Pancreas (tissue), 10 donors: ENCODE measurements around the gene IFI6. TPM values are rescaled to one million over a fixed set of nuclear protein-coding genes. Genes with fewer than 3 reads are reported as not detected.

Experiments used
- ATAC-seq, 4 donors: fragments of 200-7000 bp; cut with Tn5 transposase; one replicate each; pipeline versions ENCODE4 v1.8.0 to v1.9.1; 2020; ENCODE audit warnings: mild to moderate bottlenecking in 4 of 4, moderate library complexity in 4 of 4
- DNase-seq, 6 donors: peaks; one replicate each; pipeline ENCODE4 v3.0.0-alpha.2; 2020
- FAIRE-seq: peaks from 2 replicates; lab custom pipeline; 2012; peaks lifted over from hg19 to GRCh38; lab: Jason Lieb, UNC
- H3K27ac ChIP-seq, 4 donors: fragments of 200-600 bp; sonication (generic); 1 replicate in 3 of 4; 2 replicates in 1 of 4; pipeline versions ENCODE4 v1.5.0 to v1.8.0; 2020
- H3K27me3 ChIP-seq, 4 donors: fragments of 200-600 bp; one replicate each; pipeline ENCODE4 v1.8.0; 2021
- H3K36me3 ChIP-seq, 3 donors: fragments of 200-600 bp; sonication (generic) in 1 of 3; one replicate each; pipeline versions ENCODE4 v1.5.0 to v1.8.0; 2020 to 2021
- H3K4me1 ChIP-seq, 3 donors: fragments of 200-600 bp; one replicate each; pipeline ENCODE4 v1.8.0; 2021
- H3K4me3 ChIP-seq, 4 donors: fragments of 200-600 bp; sonication (generic) in 2 of 4; one replicate each; pipeline versions ENCODE4 v1.5.0 to v1.8.0; 2020 to 2021
- H3K9me3 ChIP-seq, 4 donors: fragments of 200-600 bp; one replicate each; pipeline ENCODE4 v1.8.0; 2021
- WGBS, 2 donors: extraction: QIAGEN DNeasy Blood & Tissue Kit; methylation state at CpG; one replicate each; pipeline ENCODE4 v1.1.7; 2013; 5-methylcytosine and 5-hydroxymethylcytosine counted together
- intact Hi-C, 3 donors: fragments of 100-400 bp; cut with DNase I; formaldehyde crosslinking; loops; one replicate each; pipeline versions ENCODE4 v1.11.1 to v1.14.2; 2022
- polyA plus RNA-seq, 2 donors: library from polyadenylated mRNA; stranded (reverse); fragments of 200-250 nt; gene quantifications; one replicate each; pipeline ENCODE4 v1.2.3, GENCODE V29; 2013
- total RNA-seq, 6 donors: library from RNA; stranded (reverse); fragmentation: NEBNext Ultra II Directional in 4 of 6; extraction: Animal tissue kit (Norgen Biotek cat#: 25700) in 4 of 6; gene quantifications; one replicate each; pipeline versions ENCODE4 v1.2.1 to v1.2.4, GENCODE V29; 2021 to 2023
- TF ChIP-seq, protein P1 (sequence below), 4 donors: fragments of 200-600 bp; sonication (generic) in 3 of 4; IDR thresholded peaks; one replicate each; pipeline versions ENCODE4 v1.5.0 to v1.8.0; 2021; ENCODE audit warnings: antibody characterized with exemption in 4 of 4
- donor health status: healthy with polysubstance abuse.
- donor health status: DM: no; HTN: no; CAD: no; lungs with moderate emphysema.
- donor health status: DM: no; HTN: no; CAD: no.
- donor health status: control.
- donor health status: control.
- donor health status: Bipolar disorder and iron deficiency.
- donor health status: DM: yes; HTN: yes; CAD: no.
- donor health status: DM: no; HTN: no; CAD: no.
- donor health status: DM: no; HTN: no; CAD: no.
- donor health status: DM: yes; HTN: yes; CAD: no.

Gene IFI6
- total and polyA plus RNA-seq, 8 donors: 7.8 to 186 (median 38.4) TPM

DNA sequence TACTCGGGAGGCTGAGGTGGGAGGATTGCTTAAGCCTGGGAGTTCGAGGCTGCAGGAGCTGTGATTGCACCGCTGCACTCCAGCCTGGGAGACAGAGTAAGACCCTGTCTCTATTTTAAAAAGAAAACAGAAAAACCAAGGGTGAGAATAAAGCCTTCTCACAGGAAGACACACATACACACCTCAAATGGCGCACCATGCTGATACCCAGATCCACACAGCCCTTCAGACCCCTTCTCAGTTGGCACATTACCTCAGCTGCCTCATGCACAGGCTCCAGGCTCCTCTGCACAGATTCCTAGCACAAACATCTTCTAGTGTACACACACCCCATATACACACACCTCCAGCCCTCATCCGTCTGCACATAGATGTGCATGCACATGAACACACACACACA lies 44.9 kb downstream of the IFI6 start:
- Histone ChIP-seq H3K27ac (no peak overlapping the region), H3K27me3 (no peaks in the 10 kb centered on the region), H3K9me3 (no peaks in the 10 kb centered on the region), H3K36me3 (no peaks in the 10 kb centered on the region), H3K4me1 (no peaks in the 10 kb centered on the region), H3K4me3 (no peak overlapping the region)
- DNase-seq (peak in 1 of 6 donors; percentile 10), FAIRE-seq (no peak), ATAC-seq (no peak)
- TF ChIP-seq, protein P1, sequence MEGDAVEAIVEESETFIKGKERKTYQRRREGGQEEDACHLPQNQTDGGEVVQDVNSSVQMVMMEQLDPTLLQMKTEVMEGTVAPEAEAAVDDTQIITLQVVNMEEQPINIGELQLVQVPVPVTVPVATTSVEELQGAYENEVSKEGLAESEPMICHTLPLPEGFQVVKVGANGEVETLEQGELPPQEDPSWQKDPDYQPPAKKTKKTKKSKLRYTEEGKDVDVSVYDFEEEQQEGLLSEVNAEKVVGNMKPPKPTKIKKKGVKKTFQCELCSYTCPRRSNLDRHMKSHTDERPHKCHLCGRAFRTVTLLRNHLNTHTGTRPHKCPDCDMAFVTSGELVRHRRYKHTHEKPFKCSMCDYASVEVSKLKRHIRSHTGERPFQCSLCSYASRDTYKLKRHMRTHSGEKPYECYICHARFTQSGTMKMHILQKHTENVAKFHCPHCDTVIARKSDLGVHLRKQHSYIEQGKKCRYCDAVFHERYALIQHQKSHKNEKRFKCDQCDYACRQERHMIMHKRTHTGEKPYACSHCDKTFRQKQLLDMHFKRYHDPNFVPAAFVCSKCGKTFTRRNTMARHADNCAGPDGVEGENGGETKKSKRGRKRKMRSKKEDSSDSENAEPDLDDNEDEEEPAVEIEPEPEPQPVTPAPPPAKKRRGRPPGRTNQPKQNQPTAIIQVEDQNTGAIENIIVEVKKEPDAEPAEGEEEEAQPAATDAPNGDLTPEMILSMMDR (IDR thresholded peaks at IDR 0.05): no peak
- intact Hi-C loops: no loop called here
- WGBS, 2 donors: 79 to 93% methylated on average over 5 of the region's 5 CpGs

DNA sequence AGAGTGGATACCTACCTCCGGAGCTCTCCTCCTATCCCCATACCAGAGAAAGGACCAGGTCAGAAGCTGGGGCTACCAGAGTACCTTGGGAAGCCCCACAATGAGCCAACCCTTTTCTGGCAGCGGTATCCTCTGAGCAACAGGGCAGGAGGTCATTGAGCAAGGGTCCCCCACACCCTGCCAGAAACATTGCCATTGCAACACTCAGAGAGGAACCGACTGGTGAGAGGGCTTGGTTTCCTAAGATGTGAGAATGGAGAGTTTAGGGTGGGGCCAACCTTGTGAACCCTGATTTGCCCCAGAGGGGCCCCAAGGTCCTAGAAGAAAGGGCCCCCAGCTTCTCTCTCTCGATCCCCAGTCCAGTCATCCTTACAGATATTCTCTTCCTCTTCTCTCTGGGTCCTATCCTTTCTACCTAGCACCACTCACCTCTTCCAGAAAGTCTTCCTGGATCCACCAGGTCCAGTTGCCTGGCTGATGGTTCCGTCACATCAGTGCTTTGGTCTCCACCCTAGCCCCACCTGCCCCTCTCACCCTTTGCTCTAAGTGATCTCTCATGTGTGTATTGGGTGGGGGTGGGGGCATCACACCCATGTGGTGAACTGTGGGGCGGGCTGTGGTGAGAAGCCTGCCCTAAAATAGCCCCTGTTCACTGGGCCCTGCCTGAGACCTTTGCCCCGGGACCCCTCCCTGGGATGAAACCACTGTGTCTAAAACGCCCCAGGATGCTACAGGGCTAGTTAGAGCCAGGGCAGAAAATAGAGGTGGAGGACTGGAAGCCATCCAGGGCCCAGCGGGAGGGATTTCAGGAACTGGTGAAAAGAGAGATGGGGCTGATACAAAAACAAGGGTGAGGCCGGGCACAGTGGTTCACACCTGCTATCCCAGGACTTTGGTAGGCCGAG lies 45.7 kb downstream of the IFI6 start:
- ATAC-seq (peak in 3 of 4 donors; percentile 11 to 29 (median 15)), DNase-seq (peak in 1 of 6 donors; percentile 17), FAIRE-seq (no peak)
- intact Hi-C loops: no loop called here
- Histone ChIP-seq H3K9me3 (no peaks in the 10 kb centered on the region), H3K4me1 (no peaks in the 10 kb centered on the region), H3K27me3 (no peaks in the 10 kb centered on the region), H3K4me3 (no peak overlapping the region), H3K36me3 (no peaks in the 10 kb centered on the region), H3K27ac (no peak overlapping the region)
- 76 to 86% methylated on average over 10 to 11 of the region's 11 CpGs for WGBS, 2 donors
- TF ChIP-seq, protein P1 (IDR thresholded peaks at IDR 0.05): no peak

DNA sequence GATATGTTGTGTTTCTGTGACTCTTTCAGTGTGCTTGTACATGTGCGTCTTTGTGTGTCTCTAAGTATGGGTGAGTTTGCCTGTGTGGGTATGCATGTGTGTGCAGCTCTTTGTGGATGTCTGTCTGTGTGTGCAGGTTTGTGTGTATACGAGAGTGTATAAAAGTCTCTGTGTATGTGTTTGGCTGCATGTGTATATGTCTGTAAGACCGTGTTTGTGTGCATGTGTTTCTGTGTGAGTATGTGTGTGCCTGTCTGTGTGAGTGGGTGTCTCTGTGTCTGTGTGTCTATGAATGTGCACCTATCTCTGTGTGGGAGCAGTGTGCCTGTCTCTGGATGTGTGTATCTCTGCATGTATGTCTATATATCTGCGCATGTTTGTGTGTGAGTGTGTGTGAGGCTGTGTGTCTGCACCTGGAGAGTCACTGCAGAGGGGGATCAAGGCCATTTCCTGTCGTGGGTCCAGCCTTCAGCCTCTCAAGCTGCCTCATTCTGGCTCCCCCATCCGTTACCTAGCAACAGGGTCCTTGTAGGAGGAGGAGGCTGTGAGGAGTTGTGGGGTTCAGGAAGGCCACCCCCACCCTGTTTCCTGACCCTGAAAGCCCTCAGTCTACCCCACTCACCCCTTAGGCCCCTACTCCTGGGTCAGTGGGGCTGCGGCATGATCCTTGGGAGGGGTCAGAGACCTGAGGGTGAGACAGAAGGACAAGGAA lies 47.4 kb downstream of the IFI6 start:
- 58 to 69% methylated on average over 7 of the region's 7 CpGs for WGBS, 2 donors
- ATAC-seq (no peak), DNase-seq (peak in 1 of 6 donors; percentile 16), FAIRE-seq (no peak)
- H3K36me3 ChIP-seq: no peaks in the 10 kb centered on the region
- no peak overlapping the region for H3K27ac ChIP-seq
- no peaks in the 10 kb centered on the region for H3K9me3 ChIP-seq
- TF ChIP-seq, protein P1 (IDR thresholded peaks at IDR 0.05): no peak
- H3K27me3 ChIP-seq: no peaks in the 10 kb centered on the region
- H3K4me1 ChIP-seq: no peaks in the 10 kb centered on the region
- intact Hi-C loops: no loop called here
- H3K4me3 ChIP-seq: no peak overlapping the region

DNA sequence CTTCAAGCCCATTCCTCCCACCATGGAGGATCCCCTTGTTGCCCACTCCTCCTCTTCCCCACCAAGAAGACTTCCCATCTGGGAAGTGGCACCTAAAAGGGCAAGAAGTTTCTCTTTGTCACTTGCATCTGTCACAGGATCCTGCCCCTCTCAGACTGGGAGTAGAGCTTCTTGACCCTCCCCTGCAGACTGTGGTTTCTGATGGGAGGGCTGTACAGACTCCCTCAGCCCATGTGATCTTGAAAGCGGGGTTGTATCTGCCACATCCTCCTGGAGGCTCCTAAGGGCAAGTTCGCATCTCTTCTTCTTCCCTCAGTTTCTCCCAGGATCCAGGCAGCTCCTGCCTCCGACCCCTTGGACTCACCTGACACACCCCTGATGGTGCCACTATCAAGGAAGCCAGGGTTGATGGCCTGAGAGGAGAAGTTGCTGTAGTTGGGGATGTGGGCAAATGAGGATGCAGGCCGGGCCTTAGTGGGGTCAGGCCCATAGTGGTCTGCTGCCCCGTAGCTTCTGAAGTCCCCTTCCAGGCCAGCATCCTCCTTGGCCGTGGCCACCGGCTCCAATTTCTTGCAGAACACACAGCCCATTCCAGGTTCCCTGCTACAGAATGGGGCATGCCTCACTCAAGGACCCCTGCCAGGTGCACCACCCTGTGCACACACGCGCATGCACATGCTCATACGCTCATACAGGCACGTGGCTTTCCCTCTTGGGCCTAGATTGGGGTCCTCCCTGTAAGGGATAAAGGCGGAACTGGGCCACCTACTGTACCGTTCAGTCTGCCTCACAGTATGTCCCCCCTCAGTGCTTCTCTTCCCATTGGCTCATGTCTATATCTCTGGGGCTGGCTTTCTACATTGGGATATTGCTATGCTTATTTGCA lies 48.4 kb downstream of the IFI6 start:
- DNase-seq (peak in 1 of 6 donors; percentile 39), FAIRE-seq (no peak), ATAC-seq (no peak)
- Histone ChIP-seq H3K9me3 (no peaks in the 10 kb centered on the region), H3K4me3 (no peak overlapping the region), H3K4me1 (no peaks in the 10 kb centered on the region), H3K27me3 (no peaks in the 10 kb centered on the region), H3K27ac (no peak overlapping the region), H3K36me3 (no peaks in the 10 kb centered on the region)
- 86 to 96% methylated on average over 13 of the region's 13 CpGs for WGBS, 2 donors
- intact Hi-C loops: no loop called here
- TF ChIP-seq, protein P1 (IDR thresholded peaks at IDR 0.05): no peak
